ENCODE data around the gene RMI1. TPM values are rescaled to one million over a fixed set of nuclear protein-coding genes. Genes with fewer than 3 reads are reported as not detected.

Gene RMI1
- total and polyA plus RNA-seq, 2 of the 8 experiments (the other 6 are each of a cell fraction or from before 2014, with no cell fraction given) = 3.0 to 34.1 TPM

DNA sequence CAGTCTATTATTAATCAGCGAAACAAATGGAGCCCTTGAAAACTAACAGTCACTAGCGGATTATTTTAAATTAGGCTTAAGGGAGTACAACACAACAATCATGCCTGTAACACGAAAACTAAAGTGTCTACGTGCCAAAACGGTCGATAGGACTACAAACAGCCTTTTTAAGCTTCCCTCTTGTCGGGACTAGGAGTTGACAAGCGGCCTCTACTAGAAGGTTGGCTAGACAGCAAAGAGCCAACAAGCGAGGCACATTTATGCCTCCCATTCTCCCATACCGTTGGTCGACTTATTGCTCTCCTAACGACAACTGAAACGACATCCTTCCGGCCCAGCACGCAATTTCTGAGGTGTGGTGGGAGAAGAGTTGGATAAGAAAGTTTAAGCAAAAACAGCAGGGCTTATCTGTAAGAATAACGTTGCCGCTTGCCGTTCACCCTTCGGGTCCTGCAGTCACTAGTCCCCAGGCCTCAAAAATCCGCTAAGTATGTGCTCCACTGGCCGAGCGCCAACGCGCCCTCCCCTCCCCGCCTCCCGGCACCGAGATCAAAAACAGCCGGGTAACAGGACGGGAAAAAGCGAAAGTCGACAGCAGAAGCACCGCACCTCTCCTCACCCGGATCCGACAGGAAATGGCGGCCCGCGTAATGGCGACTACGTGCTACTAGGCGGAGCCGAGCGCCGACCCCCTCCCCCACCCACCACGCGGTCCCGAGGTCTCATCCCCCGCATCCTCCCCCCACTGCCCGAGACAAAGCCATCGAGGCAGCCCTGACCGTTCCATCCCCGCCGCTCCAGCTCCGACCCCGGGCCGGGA lies 1.4 kb upstream of the RMI1 start:
- Histone ChIP-seq H2BK15ac (ENCODE audit: low read length) (no peak overlapping the region; the same call in 1 of the 2 replicates), H3K27me3 (replicated peaks in 1 of 4; ENCODE audit: control insufficient read depth in 3 of 4, extremely low read depth in 1 of 4, insufficient read depth in 3 of 4, low read length in 3 of 4) (no peaks in the 10 kb centered on the region), H3K79me2 (ENCODE audit: control insufficient read depth in 1 of 2, insufficient read depth in 2 of 2, low read length in 2 of 2) (peaks cover 35 to 94% of the 10 kb centered on the region in 2 experiments), H3K4me1 (replicated peaks in 1 of 4; ENCODE audit: control insufficient read depth in 3 of 4, insufficient read depth in 4 of 4, low read length in 3 of 4) (peaks cover 0 to 2% (median 0%) of the 10 kb centered on the region in 4 experiments; a peak in 2 of 7 replicates), H3K23me2 (ENCODE audit: low read depth, low read length) (peaks cover 6% of the 10 kb centered on the region; the same call in 1 of the 2 replicates), H2AFZ (ENCODE audit: low read length) (no peak overlapping the region), H3K27ac (ENCODE audit: low read depth, low read length) (peak overlapping the region; percentile 100), H3K4me3 (ENCODE audit: extremely low read depth in 1 of 4, insufficient read depth in 2 of 4, low read depth in 3 of 4, low read length in 4 of 4) (peak overlapping the region; percentile 74 to 99 (median 97)), H4K5ac (ENCODE audit: insufficient read length, low read depth, low read length) (peak overlapping the region; percentile 97), H2BK12ac (ENCODE audit: low read depth, low read length) (peak overlapping the region; percentile 75; the same call in 1 of the 2 replicates), H2BK120ac (replicated peaks; ENCODE audit: low read depth, low read length) (no peak overlapping the region), H3K79me1 (ENCODE audit: low read depth, low read length) (no peaks in the 10 kb centered on the region), H3K18ac (ENCODE audit: extremely low read depth, low read length) (peak overlapping the region; percentile 100), H4K91ac (replicated peaks; ENCODE audit: insufficient read length, low read length) (peak overlapping the region; percentile 100), H3K14ac (ENCODE audit: insufficient read length) (peak overlapping the region; percentile 91), H3K56ac (replicated peaks; ENCODE audit: insufficient read length, low read depth, low read length) (peak overlapping the region; percentile 100), H4K8ac (ENCODE audit: extremely low read depth, insufficient read depth, low read length) (peak overlapping the region; percentile 100), H4K20me1 (replicated peaks in 1 of 2; ENCODE audit: control insufficient read depth in 1 of 2, insufficient read depth in 2 of 2, low read length in 2 of 2) (peaks cover 13 to 18% of the 10 kb centered on the region in 2 experiments), H2AK5ac (ENCODE audit: low read depth, low read length) (peak overlapping the region; percentile 100), H3K36me3 (ENCODE audit: control insufficient read depth in 2 of 4, insufficient read depth in 4 of 4, low read length in 3 of 4) (peaks cover 31 to 40% (median 35%) of the 10 kb centered on the region in 4 experiments), H3K4me2 (ENCODE audit: insufficient read depth in 1 of 2, low read depth in 2 of 2, low read length in 2 of 2) (peak overlapping the region; percentile 61 to 73), H2BK5ac (ENCODE audit: low read depth, low read length) (peak overlapping the region; percentile 100), H3K4ac (replicated peaks; ENCODE audit: insufficient read length, low read depth, low read length) (peak overlapping the region; percentile 97), H3K9ac (replicated peaks in 1 of 4; ENCODE audit: extremely low read depth in 1 of 4, low read depth in 3 of 4, low read length in 3 of 4) (peak overlapping the region; percentile 100), H3K9me3 (ENCODE audit: insufficient read depth in 2 of 2, low read depth in 1 of 2, low read length in 1 of 2) (no peaks in the 10 kb centered on the region), H2BK20ac (ENCODE audit: low read length) (no peak overlapping the region), H3K23ac (ENCODE audit: insufficient read length) (no peak overlapping the region)
- 1% methylated on average over 31 of the region's 55 CpGs; no CpG with 5 or more reads in 1 of the 2 experiments for WGBS, 2 experiments (ENCODE audit: extremely low coverage in 1 of 2, insufficient coverage in 1 of 2, insufficient read length in 1 of 2, insufficient replicate concordance in 2 of 2, low coverage in 1 of 2, low lambda C conversion rate in 2 of 2, missing lambda C conversion rate in 1 of 2)
- FAIRE-seq (no peak), DNase-seq (ENCODE audit: low read depth in 1 of 2, low spot score in 2 of 2) (peak; percentile 43 to 82)
- POLR2A ChIA-PET (ENCODE audit: partially characterized antibody) = interaction anchor here (0.5 to 7.3 kb wide), 46 partner anchors 8 to 638 kb away, joined by 3 to 269 read pairs (median 5); partner anchors contain the start of genes IDNK, KIF27 and UBQLN1
- CTCF ChIA-PET (ENCODE audit: partially characterized antibody) = interaction anchor here (0.5 to 2.4 kb wide), 3 partner anchors 12 to 292 kb away, joined by 3 to 5 read pairs (median 4); no protein-coding TSS in a partner anchor
- TF ChIP-seq TCF12 (IDR thresholded peaks at IDR 0.05; ENCODE audit: low read depth, low read length) = no peak
- no peak for TF ChIP-seq CBX5 (IDR thresholded peaks at IDR 0.05; ENCODE audit: low read depth, low read length)
- TF ChIP-seq YY1 (IDR thresholded peaks at IDR 0.05; ENCODE audit: low read depth, low read length) = peak; percentile 94
- no peak; the same call in 1 of the 2 replicates for TF ChIP-seq CHD1 (IDR thresholded peaks at IDR 0.05; ENCODE audit: low read depth, low read length)
- TF ChIP-seq, protein P1, sequence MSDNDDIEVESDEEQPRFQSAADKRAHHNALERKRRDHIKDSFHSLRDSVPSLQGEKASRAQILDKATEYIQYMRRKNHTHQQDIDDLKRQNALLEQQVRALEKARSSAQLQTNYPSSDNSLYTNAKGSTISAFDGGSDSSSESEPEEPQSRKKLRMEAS (IDR thresholded peaks at IDR 0.05) = peak; percentile 98
- no peak for TF ChIP-seq RBBP5 (IDR thresholded peaks at IDR 0.05; ENCODE audit: borderline replicate concordance, low read depth, low read length)
- no peak for TF ChIP-seq ZNF274 (IDR thresholded peaks at IDR 0.05; ENCODE audit: borderline replicate concordance, extremely low read depth, low read length)
- peak; percentile 54; the same call in 1 of the 2 replicates for TF ChIP-seq CREB1 (IDR thresholded peaks at IDR 0.05)
- no peak for TF ChIP-seq BCL11A (IDR thresholded peaks at IDR 0.05; ENCODE audit: low read depth in 2 of 2, low read length in 2 of 2)
- TF ChIP-seq EGR1 (IDR thresholded peaks at IDR 0.05; ENCODE audit: borderline replicate concordance, low read depth, low read length) = no peak
- TF ChIP-seq CBX8 (IDR thresholded peaks at IDR 0.05; ENCODE audit: borderline replicate concordance, low read depth, low read length) = no peak
- TF ChIP-seq RFX5 (IDR thresholded peaks at IDR 0.05; ENCODE audit: borderline replicate concordance, low read depth, low read length) = no peak
